NCI-H1048 (cell line): ENCODE data around the gene GRK1.
"Not testable (repeated sequence)": the region's sequence is repeated elsewhere in the genome, so short reads cannot be mapped to it uniquely, and the experiment has no call there.

Experiments used
- DNase-seq: peaks from one replicate; lab custom pipeline; 2025; lab: John Stamatoyannopoulos, UW

Gene GRK1

DNA sequence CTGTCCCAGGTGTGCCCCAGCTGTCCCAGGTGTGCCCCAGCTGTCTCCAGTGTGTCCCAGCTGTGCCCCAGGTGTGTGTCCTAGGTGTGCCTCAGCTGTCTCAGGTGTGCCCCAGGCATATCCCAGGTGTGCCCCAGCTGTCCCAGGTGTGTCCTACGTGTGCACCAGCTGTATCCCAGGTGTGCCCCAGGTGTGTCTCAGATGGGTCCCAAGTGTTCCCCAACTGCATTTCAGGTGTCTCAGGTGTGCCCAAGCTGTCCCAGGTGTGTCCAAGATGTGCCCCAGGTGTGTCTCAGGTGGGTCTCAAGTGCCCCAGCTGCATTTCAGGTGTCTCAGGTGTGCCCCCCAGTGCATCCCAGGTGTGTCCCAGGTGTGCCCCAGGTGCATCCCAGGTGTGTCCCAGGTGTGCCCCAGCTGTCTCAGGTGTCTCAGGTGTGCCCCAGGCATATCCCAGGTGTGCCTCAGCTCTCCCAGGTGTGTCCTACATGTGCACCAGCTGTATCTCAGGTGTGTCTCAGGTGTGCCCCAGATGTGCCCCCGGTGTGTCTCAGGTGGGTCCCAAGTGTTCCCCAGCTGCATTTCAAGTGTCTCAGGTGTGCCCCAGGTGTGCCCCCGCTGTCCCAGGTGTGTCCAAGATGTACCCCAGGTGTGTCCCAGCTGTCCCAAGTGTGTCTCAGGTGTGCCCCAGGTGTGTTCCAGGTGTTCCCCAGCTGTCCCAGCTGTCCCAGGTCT lies 1.3 kb upstream of the GRK1 start:
- no peak for DNase-seq

DNA sequence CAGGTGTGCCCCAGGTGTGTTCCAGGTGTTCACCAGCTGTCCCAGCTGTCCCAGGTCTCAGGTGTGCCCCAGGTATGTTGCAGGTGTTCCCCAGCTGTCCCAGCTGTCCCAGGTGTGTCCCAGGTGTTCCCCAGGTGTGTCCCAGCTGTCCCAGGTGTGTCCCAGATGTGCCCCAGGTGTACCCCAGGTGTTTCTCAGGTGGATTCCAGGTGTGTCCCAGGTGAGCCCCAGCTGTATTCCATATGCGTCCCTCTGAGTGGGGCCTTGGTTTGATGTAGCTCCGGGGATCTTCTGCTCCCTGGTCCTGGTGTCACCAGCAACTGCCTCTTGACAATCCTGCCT lies 719 bp upstream of the GRK1 start:
- no peak for DNase-seq

DNA sequence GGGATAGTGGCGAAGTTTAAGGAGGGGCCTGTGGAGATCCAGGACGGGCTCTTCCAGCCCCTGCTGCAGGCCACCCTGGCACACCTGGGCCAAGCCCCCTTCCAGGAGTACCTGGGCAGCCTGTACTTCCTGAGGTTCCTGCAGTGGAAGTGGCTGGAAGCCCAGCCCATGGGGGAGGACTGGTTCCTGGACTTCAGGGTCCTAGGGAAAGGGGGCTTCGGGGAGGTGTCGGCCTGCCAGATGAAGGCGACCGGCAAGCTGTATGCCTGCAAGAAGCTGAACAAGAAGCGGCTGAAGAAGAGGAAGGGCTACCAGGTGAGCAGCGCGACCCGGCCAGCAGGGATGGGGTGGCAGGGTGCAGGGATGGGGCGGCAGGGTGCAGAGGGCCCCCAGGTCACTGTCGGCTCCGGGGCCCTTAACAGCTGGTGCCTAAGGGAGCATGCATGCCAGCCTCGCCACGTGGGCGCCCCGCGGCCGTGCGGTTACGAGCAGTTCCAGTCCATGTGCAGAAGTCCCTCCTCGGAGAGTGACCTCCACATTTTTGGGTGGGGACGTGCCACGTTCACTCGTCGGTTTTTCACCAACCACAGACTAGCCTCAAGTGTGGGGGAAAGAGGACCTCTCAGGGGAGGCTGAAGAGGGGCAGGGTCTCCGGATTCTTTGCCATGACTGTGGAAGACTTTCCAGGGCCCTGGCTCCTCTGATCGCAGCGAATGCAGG lies 912 bp downstream of the GRK1 start:
- DNase-seq: no peak

- no peak for DNase-seq
Observed at GRCh38 chr13:113668491-113668971, 1.5 kb downstream of the GRK1 start.

DNA sequence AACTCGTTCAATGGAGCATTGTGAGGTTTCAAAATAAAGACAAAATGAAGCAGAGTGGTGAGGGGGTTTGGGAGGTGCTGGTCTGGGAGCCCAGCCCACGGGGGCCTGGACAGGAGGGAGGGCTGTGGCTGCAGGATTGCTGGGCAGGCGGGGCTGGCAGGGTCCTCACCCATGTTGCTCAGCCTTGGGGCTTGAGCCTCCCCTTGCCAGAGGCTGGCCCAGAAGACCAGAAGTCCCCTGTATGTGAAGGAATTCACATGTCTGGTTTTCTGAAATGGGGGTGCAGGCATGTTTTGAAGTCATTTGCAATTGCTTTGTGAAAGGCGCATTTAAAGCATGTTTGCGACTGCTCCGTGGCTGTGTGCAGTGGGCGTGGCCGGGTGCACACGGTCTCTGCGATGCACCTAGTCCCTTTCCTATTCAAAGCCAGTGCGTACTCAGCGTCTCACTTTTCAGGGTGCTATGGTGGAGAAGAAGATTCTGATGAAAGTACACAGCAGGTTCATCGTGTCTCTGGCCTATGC lies 2.3 kb downstream of the GRK1 start:
- no peak for DNase-seq

DNA sequence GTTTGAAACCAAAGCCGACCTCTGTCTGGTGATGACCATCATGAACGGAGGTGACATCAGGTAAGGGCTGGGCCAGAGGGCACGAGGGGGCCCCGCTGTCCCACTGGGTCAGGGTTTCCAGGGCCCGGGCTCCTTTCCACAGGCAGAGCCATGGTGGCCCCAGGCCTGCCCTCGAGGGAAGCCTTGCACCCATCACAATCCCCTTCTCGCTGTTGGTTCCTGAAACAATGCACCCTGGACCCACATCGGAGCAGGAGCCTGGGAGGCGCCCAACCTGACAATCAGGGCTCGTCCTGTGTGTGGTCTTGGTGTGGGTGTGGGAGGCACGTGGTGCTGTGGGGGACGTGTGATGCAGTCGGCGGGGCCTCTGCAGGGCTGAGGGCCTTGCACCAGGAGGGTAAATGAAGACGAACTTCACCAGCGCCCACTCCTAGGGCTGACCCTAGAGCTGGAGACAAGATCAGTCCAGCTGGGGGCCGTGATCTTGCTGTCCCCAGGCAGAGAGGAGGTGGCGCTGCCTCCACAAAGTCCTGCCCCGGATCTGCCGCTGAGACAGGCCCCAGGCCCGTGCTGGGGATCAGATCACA lies 2.8 kb downstream of the GRK1 start:
- no peak for DNase-seq

- no peak for DNase-seq
Observed at GRCh38 chr13:113670541-113670940, 3.5 kb downstream of the GRK1 start.

- no peak for DNase-seq
Observed at GRCh38 chr13:113671066-113672001, 4.3 kb downstream of the GRK1 start.

DNA sequence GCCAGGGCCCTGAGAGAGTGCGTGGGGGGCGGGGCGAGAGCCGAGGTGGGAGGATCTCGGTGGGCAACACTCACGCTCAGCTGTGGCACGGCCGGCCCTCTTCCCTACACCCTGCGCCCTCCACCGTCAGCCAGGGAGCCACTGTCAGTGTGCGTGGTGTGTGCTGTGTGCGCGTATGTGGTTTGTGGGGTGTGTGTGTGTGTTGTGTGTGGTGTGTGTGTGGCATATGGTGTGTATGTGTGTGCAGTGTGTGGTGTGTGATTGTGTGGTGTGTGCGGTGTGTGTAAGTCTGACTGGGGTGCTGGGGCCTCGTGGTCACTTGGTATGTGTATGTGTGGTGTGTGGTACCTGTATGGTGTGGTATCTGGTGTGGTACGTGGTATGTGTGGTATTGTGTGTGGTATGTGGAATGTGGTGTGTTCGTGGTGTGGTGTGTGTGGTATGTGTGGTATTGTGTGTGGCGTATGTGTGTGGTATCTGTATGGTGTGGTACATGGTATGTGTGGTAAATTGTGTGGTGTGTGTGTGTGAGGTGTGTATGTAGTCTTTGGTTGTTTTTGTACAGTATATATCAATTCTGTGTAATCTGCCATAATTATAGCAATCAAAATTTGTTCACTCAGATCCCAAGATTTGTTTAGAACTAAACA lies 5.1 kb downstream of the GRK1 start:
- DNase-seq: no peak

DNA sequence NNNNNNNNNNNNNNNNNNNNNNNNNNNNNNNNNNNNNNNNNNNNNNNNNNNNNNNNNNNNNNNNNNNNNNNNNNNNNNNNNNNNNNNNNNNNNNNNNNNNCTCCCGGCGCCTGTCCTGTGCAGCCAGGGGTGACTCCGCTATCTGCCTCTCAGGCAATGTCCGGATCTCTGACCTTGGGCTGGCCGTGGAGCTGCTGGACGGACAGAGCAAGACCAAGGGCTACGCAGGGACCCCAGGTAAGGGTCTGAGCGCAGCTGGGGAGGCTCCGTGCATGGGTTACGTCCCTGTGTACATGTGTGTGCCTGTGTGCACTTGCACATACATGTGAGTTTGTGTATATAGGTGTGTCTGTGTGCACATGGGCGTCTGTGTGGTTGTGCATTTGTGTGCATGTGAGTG lies 55.9 kb downstream of the GRK1 start:
- no peak for DNase-seq

GRCh38 chr13:113723410-113724015 lies 56.5 kb downstream of the GRK1 start:
- DNase-seq: no peak

GRCh38 chr13:113724016-113724758 lies 57.2 kb downstream of the GRK1 start:
- DNase-seq: no peak

- DNase-seq: peak; percentile 19
Observed at GRCh38 chr13:113724780-113725315, 57.8 kb downstream of the GRK1 start.

DNA sequence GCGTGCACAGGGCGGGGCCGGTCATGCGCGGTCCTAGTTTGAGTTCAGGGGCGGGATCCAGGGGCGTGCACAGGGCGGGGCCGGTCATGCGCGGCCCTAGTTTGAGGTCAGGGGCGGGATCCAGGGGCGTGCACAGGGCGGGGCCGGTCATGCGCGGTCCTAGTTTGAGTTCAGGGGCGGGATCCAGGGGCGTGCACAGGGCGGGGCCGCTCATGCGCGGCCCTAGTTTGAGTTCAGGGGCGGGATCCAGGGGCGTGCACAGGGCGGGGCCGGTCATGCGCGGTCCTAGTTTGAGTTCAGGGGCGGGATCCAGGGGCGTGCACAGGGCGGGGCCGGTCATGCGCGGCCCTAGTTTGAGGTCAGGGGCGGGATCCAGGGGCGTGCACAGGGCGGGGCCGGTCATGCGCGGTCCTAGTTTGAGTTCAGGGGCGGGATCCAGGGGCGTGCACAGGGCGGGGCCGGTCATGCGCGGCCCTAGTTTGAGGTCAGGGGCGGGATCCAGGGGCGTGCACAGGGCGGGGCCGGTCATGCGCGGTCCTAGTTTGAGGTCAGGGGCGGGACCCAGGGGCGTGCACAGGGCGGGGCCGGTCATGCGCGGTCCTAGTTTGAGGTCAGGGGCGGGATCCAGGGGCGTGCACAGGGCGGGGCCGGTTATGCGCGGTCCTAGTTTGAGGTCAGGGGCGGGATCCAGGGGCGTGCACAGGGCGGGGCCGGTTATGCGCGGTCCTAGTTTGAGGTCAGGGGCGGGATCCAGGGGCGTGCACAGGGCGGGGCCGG lies 58.5 kb downstream of the GRK1 start:
- not testable (repeated sequence) for DNase-seq

DNA sequence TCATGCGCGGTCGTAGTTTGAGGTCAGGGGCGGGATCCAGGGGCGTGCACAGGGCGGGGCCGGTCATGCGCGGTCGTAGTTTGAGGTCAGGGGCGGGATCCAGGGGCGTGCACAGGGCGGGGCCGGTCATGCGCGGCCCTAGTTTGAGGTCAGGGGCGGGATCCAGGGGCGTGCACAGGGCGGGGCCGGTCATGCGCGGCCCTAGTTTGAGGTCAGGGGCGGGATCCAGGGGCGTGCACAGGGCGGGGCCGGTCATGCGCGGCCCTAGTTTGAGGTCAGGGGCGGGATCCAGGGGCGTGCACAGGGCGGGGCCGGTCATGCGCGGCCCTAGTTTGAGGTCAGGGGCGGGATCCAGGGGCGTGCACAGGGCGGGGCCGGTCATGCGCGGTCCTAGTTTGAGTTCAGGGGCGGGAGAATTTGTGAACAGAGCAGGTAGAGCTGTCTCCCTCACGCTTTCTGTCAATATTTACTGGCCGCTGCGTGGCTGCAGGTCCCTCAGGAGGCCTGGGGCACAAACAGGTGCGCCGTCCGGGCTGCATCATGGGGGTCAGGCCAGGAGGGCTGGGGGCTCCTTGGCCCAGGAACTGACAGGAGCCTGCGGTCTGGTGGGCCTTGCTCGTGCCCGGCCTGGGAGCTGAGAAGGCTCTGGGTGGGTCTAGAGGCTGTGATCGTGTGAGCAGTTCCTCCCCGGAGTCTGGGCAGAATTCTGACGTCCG lies 59.2 kb downstream of the GRK1 start:
- DNase-seq: not testable (repeated sequence)

DNA sequence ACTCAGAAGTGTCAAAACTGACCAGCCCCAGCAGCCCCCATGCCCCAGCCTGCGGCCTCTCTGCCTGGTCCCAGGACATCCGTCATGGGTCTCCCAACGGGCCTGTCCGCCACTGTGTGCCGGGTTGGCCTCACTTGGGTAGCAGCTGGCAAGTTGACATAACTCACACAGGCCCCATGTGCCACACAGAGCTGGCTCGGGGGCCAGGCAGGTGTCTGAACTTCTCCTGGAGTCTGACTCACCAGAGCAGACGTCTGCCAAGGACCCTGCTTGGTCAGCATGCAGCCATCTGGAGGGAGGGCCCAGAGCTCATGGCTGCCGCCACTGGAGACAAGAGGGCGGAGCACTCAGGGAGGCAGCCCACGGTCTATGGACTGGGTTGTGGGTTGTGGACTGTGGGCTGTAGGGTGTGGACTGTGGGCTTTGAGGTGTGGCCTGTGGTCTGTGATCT lies 60.0 kb downstream of the GRK1 start:
- no peak for DNase-seq

- no peak for DNase-seq
Observed at GRCh38 chr13:113728571-113729054, 61.6 kb downstream of the GRK1 start.
